Measurements from ENCODE around the gene NALCN.

The NALCN gene

GRCh38 chr13:101305981-101306411, 110.3 kb downstream of the NALCN start:
- Histone ChIP-seq H2AFZ (ENCODE audit: low read depth, low read length, severe bottlenecking) (no peak overlapping the region), H3K4me3 (ENCODE audit: insufficient read depth, low read length, poor library complexity, severe bottlenecking) (no peak overlapping the region), H3K4me2 (ENCODE audit: low read depth, low read length, poor library complexity, severe bottlenecking) (no peak overlapping the region), H3K27ac (ENCODE audit: low read depth, low read length) (no peak overlapping the region), H4K20me1 (ENCODE audit: low read depth, low read length) (no peaks in the 10 kb centered on the region), H3K9ac (ENCODE audit: low read length) (no peak overlapping the region), H3K9me3 (ENCODE audit: insufficient read depth, low read length) (no peaks in the 10 kb centered on the region), H3F3A (ENCODE audit: insufficient read depth) (no peaks in the 10 kb centered on the region), H3K36me3 (ENCODE audit: low read length) (no peaks in the 10 kb centered on the region), H3K79me2 (ENCODE audit: insufficient read depth, low read length) (no peaks in the 10 kb centered on the region), H3K27me3 (ENCODE audit: low read length) (no peaks in the 10 kb centered on the region), H3K9me2 (replicated peaks; ENCODE audit: insufficient read depth, low read length) (no peaks in the 10 kb centered on the region)
- TF ChIP-seq CTCF (IDR thresholded peaks at IDR 0.05; ENCODE audit: insufficient read depth, low read length, poor library complexity, severe bottlenecking) (no peak), EZH2phosphoT487 (conservative IDR thresholded peaks at IDR 0.05; ENCODE audit: low read length) (no peak)

GRCh38 chr13:101303521-101303920, 112.8 kb downstream of the NALCN start:
- H3K4me3 ChIP-seq (ENCODE audit: insufficient read depth, low read length, poor library complexity, severe bottlenecking): no peak overlapping the region
- TF ChIP-seq EZH2phosphoT487 (conservative IDR thresholded peaks at IDR 0.05; ENCODE audit: low read length) (no peak), CTCF (IDR thresholded peaks at IDR 0.05; ENCODE audit: insufficient read depth, low read length, poor library complexity, severe bottlenecking) (no peak)
- no peaks in the 10 kb centered on the region for H3F3A ChIP-seq (ENCODE audit: insufficient read depth)
- H3K79me2 ChIP-seq (ENCODE audit: insufficient read depth, low read length): no peaks in the 10 kb centered on the region
- H3K27me3 ChIP-seq (ENCODE audit: low read length): no peaks in the 10 kb centered on the region
- no peaks in the 10 kb centered on the region for H3K36me3 ChIP-seq (ENCODE audit: low read length)
- H3K9ac ChIP-seq (ENCODE audit: low read length): no peak overlapping the region
- H3K4me2 ChIP-seq (ENCODE audit: low read depth, low read length, poor library complexity, severe bottlenecking): no peak overlapping the region
- H3K27ac ChIP-seq (ENCODE audit: low read depth, low read length): no peak overlapping the region
- no peak overlapping the region for H2AFZ ChIP-seq (ENCODE audit: low read depth, low read length, severe bottlenecking)
- no peaks in the 10 kb centered on the region for H3K9me2 ChIP-seq (replicated peaks; ENCODE audit: insufficient read depth, low read length)
- H4K20me1 ChIP-seq (ENCODE audit: low read depth, low read length): no peaks in the 10 kb centered on the region
- H3K9me3 ChIP-seq (ENCODE audit: insufficient read depth, low read length): no peaks in the 10 kb centered on the region

DNA sequence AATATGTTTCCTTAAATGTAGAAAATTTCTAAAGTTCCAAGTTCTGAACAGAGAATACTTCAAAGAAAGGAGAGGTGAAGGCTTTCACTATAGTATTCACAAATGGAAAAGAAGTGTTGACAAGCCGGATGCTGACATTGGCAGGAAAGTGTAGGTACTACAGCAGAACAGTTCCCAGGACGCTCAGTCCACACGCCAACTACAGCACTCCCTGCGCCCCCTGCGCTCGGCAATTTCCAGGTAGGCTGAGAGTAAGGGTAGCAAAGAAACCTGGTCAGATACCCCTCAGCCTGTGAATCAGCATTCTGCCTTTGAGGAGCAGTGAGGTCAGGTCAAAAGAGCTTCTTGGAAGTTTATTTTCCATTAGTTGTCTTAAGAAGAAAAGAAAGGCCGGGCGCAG, 115.3 kb downstream of the NALCN start:
- Histone ChIP-seq H3K27me3 (ENCODE audit: low read length) (no peaks in the 10 kb centered on the region), H4K20me1 (ENCODE audit: low read depth, low read length) (no peaks in the 10 kb centered on the region), H3K36me3 (ENCODE audit: low read length) (no peaks in the 10 kb centered on the region), H2AFZ (ENCODE audit: low read depth, low read length, severe bottlenecking) (no peak overlapping the region), H3K27ac (ENCODE audit: low read depth, low read length) (no peak overlapping the region), H3K9me2 (replicated peaks; ENCODE audit: insufficient read depth, low read length) (no peaks in the 10 kb centered on the region), H3K4me3 (ENCODE audit: insufficient read depth, low read length, poor library complexity, severe bottlenecking) (no peak overlapping the region), H3K9me3 (ENCODE audit: insufficient read depth, low read length) (no peaks in the 10 kb centered on the region), H3F3A (ENCODE audit: insufficient read depth) (no peaks in the 10 kb centered on the region), H3K9ac (ENCODE audit: low read length) (no peak overlapping the region), H3K4me2 (ENCODE audit: low read depth, low read length, poor library complexity, severe bottlenecking) (no peak overlapping the region), H3K79me2 (ENCODE audit: insufficient read depth, low read length) (no peaks in the 10 kb centered on the region)
- TF ChIP-seq EZH2phosphoT487 (conservative IDR thresholded peaks at IDR 0.05; ENCODE audit: low read length): no peak
- TF ChIP-seq CTCF (IDR thresholded peaks at IDR 0.05; ENCODE audit: insufficient read depth, low read length, poor library complexity, severe bottlenecking): no peak

Measured in SU-DHL-6 (cell line).